H1 (cell line): Measurements from ENCODE around the gene HNRNPAB. TPM values are rescaled to one million over a fixed set of nuclear protein-coding genes. Genes with fewer than 3 reads are reported as not detected.

Experiments used
- BCL11A ChIP-seq, 2 experiments: IDR thresholded peaks; one replicate each; pipeline ENCODE4 v1.6.1; 2011; ENCODE audit warnings: low read depth in 2 of 2, low read length in 2 of 2, mild to moderate bottlenecking in 2 of 2
- CBX8 ChIP-seq: fragments of 300-800, 300-1000 bp; sonication (generic); IDR thresholded peaks from 2 replicates; pipeline ENCODE4 v1.7.1; 2016; ENCODE audit warnings: low read depth, low read length, borderline replicate concordance
- CHD7 ChIP-seq: fragments of 300-600 bp; sonication (generic); IDR thresholded peaks from 2 replicates; pipeline ENCODE4 v1.7.1; 2012; ENCODE audit warnings: low read length, moderate library complexity, mild to moderate bottlenecking, inconsistent platforms; ENCODE audit not compliant: insufficient replicate concordance
- CTBP2 ChIP-seq: IDR thresholded peaks from 2 replicates; pipeline ENCODE4 v1.7.0; 2011; ENCODE audit warnings: borderline replicate concordance, mild to moderate bottlenecking, moderate library complexity, mixed read lengths, low read length; ENCODE audit not compliant: insufficient read depth, insufficient read length
- SRF ChIP-seq: IDR thresholded peaks from 2 replicates; pipeline ENCODE4 v1.6.1; 2011; ENCODE audit warnings: mild to moderate bottlenecking, low read depth, low read length, moderate library complexity
- polyA plus RNA-seq, 7 experiments: library from polyadenylated mRNA; depleted of rRNA in 3 of 7; stranded (reverse) in 5 of 7; unstranded in 2 of 7; fragments of >200 nt in 5 of 7; fragments of 200-250 nt in 2 of 7; gene quantifications; 1 replicate in 5 of 7; 2 replicates in 1 of 7; 4 replicates in 1 of 7; pipeline versions ENCODE4 v1.2.1 to v1.2.3, GENCODE V29; 2011 to 2013; ENCODE audit warnings: missing spikeins in 2 of 7, mixed read lengths in 2 of 7
- total RNA-seq: library from RNA; stranded (reverse); fragmentation: NEBNext Ultra II Directional; extraction: Animal tissue kit (Norgen Biotek cat#: 25700); gene quantifications from 2 replicates; pipeline ENCODE4 v1.2.1, GENCODE V29; 2021

The HNRNPAB gene
- total and polyA plus RNA-seq, 2 of the 8 experiments (the other 6 are each of a cell fraction or from before 2014, with no cell fraction given) = 373 to 563 TPM

GRCh38 chr5:178238313-178238635 is 33.9 kb downstream of the HNRNPAB start (continued):
- TF ChIP-seq CHD7 = no peak
- no peak for TF ChIP-seq BCL11A (IDR thresholded peaks at IDR 0.05; ENCODE audit: low read depth in 2 of 2, low read length in 2 of 2)
- TF ChIP-seq CTBP2 = no peak
- TF ChIP-seq CBX8 = no peak
- no peak for TF ChIP-seq SRF
- TF ChIP-seq, all 59 proteins: peak for 0
